ENCODE measurements around the gene MPHOSPH9.

DNA sequence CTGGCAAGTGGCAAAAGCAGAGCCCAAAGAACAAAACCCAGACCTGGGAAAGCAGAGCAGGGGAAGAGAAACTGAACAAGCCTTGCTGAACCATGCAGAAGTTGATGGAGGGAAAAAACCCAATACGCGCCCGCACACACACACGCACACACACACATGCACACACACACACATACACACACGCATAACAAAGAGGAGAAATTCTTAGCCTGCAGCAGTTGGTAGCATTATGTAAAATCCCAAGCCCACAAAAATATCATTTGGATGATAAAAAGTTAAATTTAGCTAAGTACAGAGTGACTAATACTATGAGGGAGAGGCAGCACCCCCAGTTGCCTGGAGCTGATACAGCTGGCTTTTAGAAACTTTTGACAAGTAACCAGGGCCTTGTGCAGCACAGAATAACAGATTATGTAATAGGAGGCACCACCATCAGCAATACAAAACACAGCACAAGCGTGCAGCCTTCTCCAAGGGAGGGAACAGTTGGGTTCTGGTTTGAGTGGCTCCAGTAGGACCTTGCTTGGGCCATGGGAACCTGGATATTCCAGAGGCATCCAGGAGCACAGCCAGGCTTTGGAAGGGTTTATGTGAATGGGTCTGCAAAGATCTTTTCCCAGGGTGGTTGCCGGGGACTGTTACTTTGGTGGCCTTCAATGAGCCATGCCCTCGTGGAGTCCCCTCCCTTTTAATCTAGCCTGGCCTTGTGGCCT lies 117.4 kb downstream of the MPHOSPH9 start:
- TF ChIP-seq, protein P1, sequence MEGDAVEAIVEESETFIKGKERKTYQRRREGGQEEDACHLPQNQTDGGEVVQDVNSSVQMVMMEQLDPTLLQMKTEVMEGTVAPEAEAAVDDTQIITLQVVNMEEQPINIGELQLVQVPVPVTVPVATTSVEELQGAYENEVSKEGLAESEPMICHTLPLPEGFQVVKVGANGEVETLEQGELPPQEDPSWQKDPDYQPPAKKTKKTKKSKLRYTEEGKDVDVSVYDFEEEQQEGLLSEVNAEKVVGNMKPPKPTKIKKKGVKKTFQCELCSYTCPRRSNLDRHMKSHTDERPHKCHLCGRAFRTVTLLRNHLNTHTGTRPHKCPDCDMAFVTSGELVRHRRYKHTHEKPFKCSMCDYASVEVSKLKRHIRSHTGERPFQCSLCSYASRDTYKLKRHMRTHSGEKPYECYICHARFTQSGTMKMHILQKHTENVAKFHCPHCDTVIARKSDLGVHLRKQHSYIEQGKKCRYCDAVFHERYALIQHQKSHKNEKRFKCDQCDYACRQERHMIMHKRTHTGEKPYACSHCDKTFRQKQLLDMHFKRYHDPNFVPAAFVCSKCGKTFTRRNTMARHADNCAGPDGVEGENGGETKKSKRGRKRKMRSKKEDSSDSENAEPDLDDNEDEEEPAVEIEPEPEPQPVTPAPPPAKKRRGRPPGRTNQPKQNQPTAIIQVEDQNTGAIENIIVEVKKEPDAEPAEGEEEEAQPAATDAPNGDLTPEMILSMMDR (conservative IDR thresholded peaks at IDR 0.05; ENCODE audit: low read length): no peak
- TF ChIP-seq EZH2phosphoT487 (IDR thresholded peaks at IDR 0.05; ENCODE audit: borderline replicate concordance, low read depth, low read length): no peak
